ENCODE data around the gene PDE7B. TPM values are rescaled to one million over a fixed set of nuclear protein-coding genes. Genes with fewer than 3 reads are reported as not detected.

The PDE7B gene
- total and polyA plus RNA-seq, 9 of the 15 experiments (the other 6 are each of a cell fraction or from before 2014, with no cell fraction given) = 0.01 TPM; not detected in 8

DNA sequence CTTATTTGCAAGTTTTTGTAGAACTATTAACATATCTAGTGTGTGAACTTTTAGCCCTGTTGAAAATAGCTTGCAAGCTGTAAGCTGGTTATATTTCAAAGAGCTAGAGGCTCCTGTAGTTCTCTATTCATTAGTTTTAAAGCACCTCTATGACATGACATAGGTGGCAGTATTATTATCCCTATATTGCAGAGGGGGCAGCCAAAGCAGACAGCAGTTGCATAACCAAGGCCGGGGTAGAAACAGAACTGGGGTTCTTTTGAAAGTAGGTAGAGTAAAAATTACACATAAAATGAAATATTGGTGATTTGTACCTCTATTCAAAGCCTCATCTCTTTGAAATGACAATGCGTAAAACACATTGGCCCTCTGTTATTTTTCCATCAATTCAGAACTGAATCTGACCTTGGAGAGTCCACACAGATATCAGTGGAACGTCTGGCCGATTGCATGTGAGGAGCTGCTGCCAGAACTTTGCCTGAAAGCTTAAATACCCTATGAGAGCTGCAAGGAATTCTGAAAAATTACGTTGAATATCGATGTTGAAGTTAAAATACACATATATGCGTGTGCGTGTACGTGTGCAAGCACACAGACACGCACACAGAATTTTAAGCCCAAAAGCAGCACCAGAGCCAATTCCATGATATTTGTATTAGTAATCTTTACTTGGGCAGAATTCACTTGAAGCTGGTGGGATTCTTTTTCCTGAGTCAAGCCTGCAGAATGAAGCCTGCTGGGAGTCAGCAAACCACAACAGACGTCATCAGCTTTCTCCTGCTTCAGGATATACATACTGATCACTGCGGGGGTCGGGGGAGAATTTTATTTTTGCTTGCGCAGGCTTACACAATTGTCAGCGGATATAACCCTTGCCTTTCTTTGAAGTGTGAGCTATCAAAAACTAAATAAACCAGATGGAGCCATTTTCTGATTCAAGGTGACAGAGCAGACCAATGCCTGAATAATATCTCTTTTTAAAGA, 163.2 kb downstream of the PDE7B start (continued):
- TF ChIP-seq MLX (CRISPR knock-in tag; conservative IDR thresholded peaks at IDR 0.05) (no peak), FOXM1 (IDR thresholded peaks at IDR 0.05; ENCODE audit: low read depth) (no peak), FOXM1 (CRISPR knock-in tag; IDR thresholded peaks at IDR 0.05; ENCODE audit: low read depth) (no peak)

- no peak for FAIRE-seq
- POLR2A ChIA-PET = interaction anchor here (1.2 kb wide), 1 partner anchor 22 kb away, joined by 3 read pairs; no protein-coding TSS in a partner anchor
Measured at GRCh38 chr6:136015531-136015930, 164.0 kb downstream of the PDE7B start.

More at GRCh38 chr6:136015531-136015930, 164.0 kb downstream of the PDE7B start:
- Histone ChIP-seq H4K20me1 (replicated peaks; ENCODE audit: control insufficient read depth, insufficient read depth, low read length) (no peaks in the 10 kb centered on the region), H2AFZ (ENCODE audit: low read depth, low read length) (no peak overlapping the region), H3K79me2 (ENCODE audit: control insufficient read depth, insufficient read depth, low read length) (no peaks in the 10 kb centered on the region), H3K9me1 (ENCODE audit: control insufficient read depth, insufficient read depth, low read length) (no peaks in the 10 kb centered on the region), H3K4me2 (ENCODE audit: insufficient read depth, low read length) (no peak overlapping the region), H3K27ac (ENCODE audit: extremely low read depth, low read depth, low read length) (no peak overlapping the region), H3K4me1 (replicated peaks in 1 of 2; ENCODE audit: control insufficient read depth in 2 of 2, insufficient read depth in 2 of 2, low read length in 2 of 2) (no peaks in the 10 kb centered on the region), H3K9ac (ENCODE audit: insufficient read depth in 1 of 2, low read depth in 2 of 2, low read length in 2 of 2) (no peak overlapping the region), H3K9me3 (replicated peaks; ENCODE audit: control insufficient read depth, insufficient read depth, low read depth, low read length) (no peaks in the 10 kb centered on the region), H3K4me3 (no peak overlapping the region), H3K36me3 (ENCODE audit: control insufficient read depth, insufficient read depth, low read length) (no peaks in the 10 kb centered on the region), H3K27me3 (ENCODE audit: control insufficient read depth in 2 of 2, insufficient read depth in 2 of 2, low read length in 2 of 2) (no peaks in the 10 kb centered on the region; a peak in 1 of 5 replicates)
- intact Hi-C loops (cut with micrococcal nuclease) = no loop called here
- in situ Hi-C loops (cut with MboI) = no loop called here
- BruUV-seq (replicated peaks) = no TSS peak
- ATAC-seq (no peak), DNase-seq (ENCODE audit: extremely low read depth in 1 of 4, low spot score in 3 of 4) (no peak)
- CTCF ChIA-PET (ENCODE audit: low intra/inter-chr PET ratio) = no interaction called here
- 0% methylated on average over 4 of the region's 4 CpGs for WGBS (ENCODE audit: insufficient coverage, low coverage, missing lambda C conversion rate)
- TF ChIP-seq CLOCK (CRISPR knock-in tag; IDR thresholded peaks at IDR 0.05; ENCODE audit: borderline replicate concordance) (no peak), FIP1L1 (IDR thresholded peaks at IDR 0.05; ENCODE audit: low read depth, low read length, poor library complexity, severe bottlenecking) (no peak), STAG1 (CRISPR knock-in tag; IDR thresholded peaks at IDR 0.05; ENCODE audit: borderline replicate concordance) (no peak), KHSRP (IDR thresholded peaks at IDR 0.05) (no peak), CSDE1 (IDR thresholded peaks at IDR 0.05) (no peak), SMARCA4 (IDR thresholded peaks at IDR 0.05) (no peak), MAFF (IDR thresholded peaks at IDR 0.05; ENCODE audit: low read length) (no peak), JUND (IDR thresholded peaks at IDR 0.05; ENCODE audit: borderline replicate concordance, low read depth, low read length) (no peak), JUND (tag; IDR thresholded peaks at IDR 0.05; ENCODE audit: borderline replicate concordance, low read depth, low read length) (no peak), TAL1 (IDR thresholded peaks at IDR 0.05) (no peak), SUPT5H (IDR thresholded peaks at IDR 0.05) (no peak), L3MBTL2 (IDR thresholded peaks at IDR 0.05) (no peak)
